SK-N-SH treated with all-trans-retinoic acid at 6 μM for 48 hours (cell line): ENCODE data around the gene ACOXL.

Source experiments
- ATAC-seq: fragments of 200-7000 bp; cut with Tn5 transposase; 3 replicates; pipeline ENCODE4 v1.9.1; 2020; ENCODE audit warnings: mild to moderate bottlenecking, moderate library complexity
- ARNTL ChIP-seq: fragments of 450-650 bp; formaldehyde crosslinking; IDR thresholded peaks from 2 replicates; pipeline ENCODE4 v1.5.0; 2020; ENCODE audit warnings: low read depth, mild to moderate bottlenecking, moderate library complexity, borderline replicate concordance
- BACH2 ChIP-seq: fragments of 250-450 bp; sonication (Bioruptor Pico); IDR thresholded peaks from 2 replicates; pipeline ENCODE4 v1.9.0; 2021; ENCODE audit warnings: mild to moderate bottlenecking, borderline replicate concordance
- CREB5 ChIP-seq: fragments of 250-450 bp; sonication (Bioruptor Pico); IDR thresholded peaks from 2 replicates; pipeline ENCODE4 v1.5.1; 2020; ENCODE audit warnings: low read depth, mild to moderate bottlenecking, moderate library complexity
- CSDC2 ChIP-seq: fragments of 250-450 bp; sonication (Bioruptor Pico); IDR thresholded peaks from 2 replicates; pipeline ENCODE4 v1.5.0; 2020; ENCODE audit warnings: mild to moderate bottlenecking, moderate library complexity
- CSRNP3 ChIP-seq: fragments of 250-450 bp; sonication (Bioruptor Pico); IDR thresholded peaks from 2 replicates; pipeline ENCODE4 v1.5.1; 2021; ENCODE audit warnings: mild to moderate bottlenecking, moderate library complexity
- ESRRG ChIP-seq: fragments of 250-450 bp; sonication (Bioruptor Pico); IDR thresholded peaks from 2 replicates; pipeline ENCODE4 v1.6.1; 2021; ENCODE audit warnings: mild to moderate bottlenecking
- GLIS3 ChIP-seq: fragments of 250-450 bp; sonication (Bioruptor Pico); IDR thresholded peaks from 2 replicates; pipeline ENCODE4 v1.5.0; 2020; ENCODE audit warnings: mild to moderate bottlenecking, moderate library complexity
- ISL1 ChIP-seq: fragments of 250-450 bp; sonication (Bioruptor Pico); IDR thresholded peaks from 2 replicates; pipeline ENCODE4 v2.1.2; 2022; ENCODE audit warnings: mild to moderate bottlenecking, moderate library complexity
- OSR1 ChIP-seq: fragments of 250-450 bp; sonication (Bioruptor Pico); IDR thresholded peaks from 2 replicates; pipeline ENCODE4 v1.8.0; 2022; ENCODE audit warnings: moderate library complexity, mild to moderate bottlenecking, inconsistent platforms
- PATZ1 ChIP-seq: fragments of 250-450 bp; sonication (Bioruptor Pico); IDR thresholded peaks from 2 replicates; pipeline ENCODE4 v1.8.0; 2020; ENCODE audit warnings: mild to moderate bottlenecking, moderate library complexity, borderline replicate concordance
- POU6F1 ChIP-seq: fragments of 250-450 bp; sonication (Bioruptor Pico); IDR thresholded peaks from 2 replicates; pipeline ENCODE4 v1.8.0; 2021; ENCODE audit warnings: low read depth, mild to moderate bottlenecking, moderate library complexity, borderline replicate concordance
- PPARA ChIP-seq: fragments of 250-450 bp; sonication (Bioruptor Pico); IDR thresholded peaks from 2 replicates; pipeline ENCODE4 v1.5.0; 2020; ENCODE audit warnings: mild to moderate bottlenecking, borderline replicate concordance
- RARB ChIP-seq: fragments of 250-450 bp; sonication (Bioruptor Pico); IDR thresholded peaks from 2 replicates; pipeline ENCODE4 v1.8.0; 2021; ENCODE audit warnings: mild to moderate bottlenecking, moderate library complexity
- SNAI2 ChIP-seq: fragments of 250-450 bp; sonication (Bioruptor Pico); IDR thresholded peaks from 2 replicates; pipeline ENCODE4 v1.5.0; 2020; ENCODE audit warnings: mild to moderate bottlenecking, moderate library complexity
- TCF4 ChIP-seq: fragments of 250-450 bp; sonication (Bioruptor Pico); IDR thresholded peaks from 2 replicates; pipeline ENCODE4 v1.8.0; 2021; ENCODE audit warnings: mild to moderate bottlenecking, moderate library complexity, borderline replicate concordance
- TOX ChIP-seq: fragments of 250-450 bp; sonication (Bioruptor Pico); IDR thresholded peaks from 2 replicates; pipeline ENCODE4 v1.8.0; 2021; ENCODE audit warnings: mild to moderate bottlenecking, moderate library complexity, borderline replicate concordance
- TSHZ2 ChIP-seq: fragments of 250-450 bp; sonication (Bioruptor Pico); IDR thresholded peaks from 2 replicates; pipeline ENCODE4 v1.5.0; 2020; ENCODE audit warnings: mild to moderate bottlenecking, moderate library complexity
- ZC3H10 ChIP-seq: fragments of 250-450 bp; sonication (Bioruptor Pico); IDR thresholded peaks from 2 replicates; pipeline ENCODE4 v1.5.1; 2021; ENCODE audit warnings: mild to moderate bottlenecking, moderate library complexity
- ZFP3 ChIP-seq: fragments of 250-450 bp; sonication (Bioruptor Pico); IDR thresholded peaks from 2 replicates; pipeline ENCODE4 v1.5.0; 2020; ENCODE audit warnings: mild to moderate bottlenecking, moderate library complexity
- ZFP30 ChIP-seq: fragments of 450-650 bp; formaldehyde crosslinking; IDR thresholded peaks from 2 replicates; pipeline ENCODE4 v1.5.0; 2022; ENCODE audit warnings: mild to moderate bottlenecking, moderate library complexity
- ZNF70 ChIP-seq: fragments of 450-650 bp; formaldehyde crosslinking; IDR thresholded peaks from 2 replicates; pipeline ENCODE4 v1.5.0; 2020; ENCODE audit warnings: mild to moderate bottlenecking, moderate library complexity
- ZNF8 ChIP-seq: fragments of 450-650 bp; formaldehyde crosslinking; IDR thresholded peaks from 2 replicates; pipeline ENCODE4 v1.5.0; 2020; ENCODE audit warnings: mild to moderate bottlenecking, moderate library complexity

The ACOXL gene

GRCh38 chr2:111094691-111095090 is 362.3 kb downstream of the ACOXL start (continued):
- no peak for TF ChIP-seq PATZ1 (CRISPR knock-in tag)
- TF ChIP-seq TOX = no peak
- no peak for TF ChIP-seq TCF4
- no peak for TF ChIP-seq CSDC2 (CRISPR knock-in tag)
- no peak for TF ChIP-seq BACH2 (CRISPR knock-in tag)
- no peak for TF ChIP-seq SNAI2 (CRISPR knock-in tag)
- no peak for TF ChIP-seq ZC3H10 (CRISPR knock-in tag)
- TF ChIP-seq ARNTL (CRISPR knock-in tag) = no peak
- TF ChIP-seq ZFP3 = no peak

- no peak for TF ChIP-seq TSHZ2
- ATAC-seq = no peak
These were observed 363.1 kb downstream of the ACOXL start for GRCh38 chr2:111095434-111095833.

- TF ChIP-seq RARB (CRISPR knock-in tag) (no peak), ZNF70 (CRISPR knock-in tag) (no peak), SNAI2 (CRISPR knock-in tag) (no peak), ZNF8 (no peak), CSDC2 (CRISPR knock-in tag) (no peak), ARNTL (CRISPR knock-in tag) (no peak), PPARA (CRISPR knock-in tag) (no peak), ISL1 (no peak), BACH2 (CRISPR knock-in tag) (no peak), GLIS3 (CRISPR knock-in tag) (no peak), PATZ1 (CRISPR knock-in tag) (no peak), TCF4 (no peak)
- no peak for ATAC-seq
These were observed 367.0 kb downstream of the ACOXL start for GRCh38 chr2:111099402-111099801.

- ATAC-seq = no peak
- TF ChIP-seq ESRRG (no peak), SNAI2 (CRISPR knock-in tag) (no peak), ZFP3 (no peak), PPARA (CRISPR knock-in tag) (no peak)
These were observed 367.9 kb downstream of the ACOXL start for GRCh38 chr2:111100087-111100764.

- ATAC-seq = no peak
- TF ChIP-seq CREB5 (CRISPR knock-in tag) (no peak), CSRNP3 (CRISPR knock-in tag) (no peak), PPARA (CRISPR knock-in tag) (no peak), OSR1 (no peak), POU6F1 (no peak), ZFP3 (no peak), PATZ1 (CRISPR knock-in tag) (no peak), TCF4 (no peak), ZFP30 (CRISPR knock-in tag) (no peak), ARNTL (CRISPR knock-in tag) (no peak)
These were observed 368.4 kb downstream of the ACOXL start for GRCh38 chr2:111100765-111101162.
